Body of pancreas (tissue), 4 donors: ENCODE data around the gene TMTC2. TPM values are rescaled to one million over a fixed set of nuclear protein-coding genes. Genes with fewer than 3 reads are reported as not detected.

ENCODE experiments used
- ATAC-seq: fragments of 150-250 bp; one replicate; pipeline ENCODE4 v1.9.1; 2016
- DNase-seq, 4 donors: peaks; one replicate each; pipeline ENCODE4 v3.0.0-alpha.2; 2019
- H3K27ac ChIP-seq, 4 donors: fragments of 200-600 bp; sonication (generic); 1 replicate in 3 of 4; 2 replicates in 1 of 4; pipeline versions ENCODE4 v1.5.1 to v1.6.1; 2016 to 2019; ENCODE audit warnings: mild to moderate bottlenecking in 1 of 4, mixed read lengths in 1 of 4, moderate library complexity in 1 of 4
- H3K27me3 ChIP-seq, 2 donors: fragments of 200-600 bp; sonication (generic); one replicate each; pipeline ENCODE4 v1.6.0; 2016; ENCODE audit warnings: mild to moderate bottlenecking in 1 of 2
- H3K36me3 ChIP-seq, 2 donors: fragments of 200-600 bp; sonication (generic); replicated peaks in 1 of 2; 2 replicates each; pipeline ENCODE4 v1.5.1; 2016; ENCODE audit warnings: low read depth in 2 of 2; ENCODE audit not compliant: insufficient read depth in 1 of 2
- H3K4me1 ChIP-seq: fragments of 200-600 bp; sonication (generic); one replicate; pipeline ENCODE4 v1.6.0; 2016
- H3K4me3 ChIP-seq, 2 donors: fragments of 200-600 bp; sonication (generic); 1 replicate in 1 of 2; 2 replicates in 1 of 2; pipeline ENCODE4 v1.5.1; 2016 to 2019
- H3K9me3 ChIP-seq, 3 donors: fragments of 200-600 bp; sonication (generic); 1 replicate in 2 of 3; 2 replicates in 1 of 3; pipeline ENCODE4 v1.5.1; 2016
- POLR2A ChIP-seq, 3 donors: fragments of 450-650 bp; IDR thresholded peaks; one replicate each; pipeline ENCODE4 v1.6.1; 2016; ENCODE audit warnings: antibody characterized with exemption in 3 of 3, mild to moderate bottlenecking in 2 of 3
- WGBS, 2 donors: methylation state at CpG; one replicate each; pipeline ENCODE4 v1.1.5; 2017; 5-methylcytosine and 5-hydroxymethylcytosine counted together
- intact Hi-C: fragments of 100-400 bp; cut with DNase I; formaldehyde crosslinking; loops from one replicate; pipeline ENCODE4 v1.15.1; 2023
- total RNA-seq, 2 donors: library from RNA; depleted of rRNA; stranded (reverse); fragments of >200 nt; gene quantifications; one replicate each; pipeline ENCODE4 v1.1.0, GENCODE V29; 2016
- TF ChIP-seq, protein P1 (sequence below), 7 experiments: fragments of 450-650 bp in 4 of 7; fragments of 200-600 bp in 3 of 7; sonication (generic) in 3 of 7; IDR thresholded peaks; one replicate each; pipeline ENCODE4 v1.5.1; 2016 to 2019; ENCODE audit warnings: antibody characterized with exemption in 7 of 7

TMTC2 gene
- total RNA-seq, 2 donors from 2014 or later = 10.4 to 20.1 TPM

DNA sequence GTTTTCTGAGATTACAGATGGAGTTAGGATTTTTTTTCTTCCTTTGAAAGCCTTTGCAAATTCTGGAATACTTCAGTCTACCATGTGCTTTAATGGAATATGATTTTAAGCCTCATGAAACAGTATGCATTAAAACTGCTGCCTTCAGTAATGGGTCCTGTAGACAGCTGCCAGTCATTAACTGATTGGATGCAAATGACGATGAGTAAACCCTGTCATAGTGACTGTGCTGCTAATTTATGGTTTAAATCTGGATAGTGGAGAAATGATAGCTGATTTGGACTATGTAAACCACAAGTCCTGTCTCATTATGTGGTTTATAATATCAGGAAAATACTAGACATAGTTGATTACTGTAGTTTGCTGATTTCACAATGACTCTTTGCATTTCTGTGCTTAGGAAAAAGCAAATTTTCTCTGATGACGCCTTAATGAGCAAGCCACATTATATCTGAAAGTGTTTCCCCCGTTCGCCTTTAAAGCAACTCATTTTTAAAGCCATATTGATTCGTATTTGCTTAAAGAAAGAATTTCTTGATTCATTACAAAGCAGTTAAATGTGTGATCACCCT is 217.6 kb downstream of the TMTC2 start:
- Histone ChIP-seq H3K27ac (no peak overlapping the region), H3K27me3 (no peaks in the 10 kb centered on the region), H3K36me3 (no peaks in the 10 kb centered on the region), H3K4me1 (no peaks in the 10 kb centered on the region), H3K4me3 (no peak overlapping the region), H3K9me3 (no peaks in the 10 kb centered on the region)
- TF ChIP-seq POLR2A (IDR thresholded peaks at IDR 0.05) = no peak
- TF ChIP-seq, protein P1, sequence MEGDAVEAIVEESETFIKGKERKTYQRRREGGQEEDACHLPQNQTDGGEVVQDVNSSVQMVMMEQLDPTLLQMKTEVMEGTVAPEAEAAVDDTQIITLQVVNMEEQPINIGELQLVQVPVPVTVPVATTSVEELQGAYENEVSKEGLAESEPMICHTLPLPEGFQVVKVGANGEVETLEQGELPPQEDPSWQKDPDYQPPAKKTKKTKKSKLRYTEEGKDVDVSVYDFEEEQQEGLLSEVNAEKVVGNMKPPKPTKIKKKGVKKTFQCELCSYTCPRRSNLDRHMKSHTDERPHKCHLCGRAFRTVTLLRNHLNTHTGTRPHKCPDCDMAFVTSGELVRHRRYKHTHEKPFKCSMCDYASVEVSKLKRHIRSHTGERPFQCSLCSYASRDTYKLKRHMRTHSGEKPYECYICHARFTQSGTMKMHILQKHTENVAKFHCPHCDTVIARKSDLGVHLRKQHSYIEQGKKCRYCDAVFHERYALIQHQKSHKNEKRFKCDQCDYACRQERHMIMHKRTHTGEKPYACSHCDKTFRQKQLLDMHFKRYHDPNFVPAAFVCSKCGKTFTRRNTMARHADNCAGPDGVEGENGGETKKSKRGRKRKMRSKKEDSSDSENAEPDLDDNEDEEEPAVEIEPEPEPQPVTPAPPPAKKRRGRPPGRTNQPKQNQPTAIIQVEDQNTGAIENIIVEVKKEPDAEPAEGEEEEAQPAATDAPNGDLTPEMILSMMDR (IDR thresholded peaks at IDR 0.05) = no peak
- DNase-seq = no peak
- WGBS, 2 donors = 86 to 93% methylated on average over 5 of the region's 5 CpGs
- intact Hi-C loops = no loop called here
- no peak for ATAC-seq

DNA sequence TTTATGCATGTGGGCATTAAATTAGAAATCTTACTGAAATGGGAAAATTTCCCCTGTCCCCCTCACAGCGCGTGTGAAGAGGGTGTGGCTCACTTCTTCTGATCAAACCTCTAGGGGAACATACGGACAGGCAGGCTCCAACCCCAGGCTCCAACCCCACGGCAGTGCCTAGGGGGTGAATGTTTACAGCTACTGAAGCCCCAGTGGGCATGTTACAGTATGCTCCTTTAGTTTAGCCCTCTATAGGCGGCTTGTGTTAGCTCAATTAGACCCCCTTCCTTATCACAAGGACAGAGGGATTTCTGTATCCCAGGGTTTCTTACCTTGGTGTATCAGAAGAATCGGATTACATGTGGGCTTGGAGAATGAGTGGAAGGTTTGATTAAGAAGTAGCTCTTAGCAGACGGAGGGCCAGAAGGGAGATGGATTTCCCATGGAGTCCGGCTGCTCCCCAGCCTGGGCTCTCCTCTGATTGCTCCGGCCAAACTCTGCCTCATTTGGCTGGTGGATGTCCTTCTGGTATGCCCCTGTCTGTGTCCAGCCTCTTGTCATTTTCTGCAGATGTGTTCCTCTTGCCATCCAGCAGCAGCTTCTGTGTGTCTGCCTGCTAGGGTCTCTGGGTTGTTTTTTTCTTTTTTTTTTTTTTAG is 223.7 kb downstream of the TMTC2 start:
- Histone ChIP-seq H3K9me3 (no peaks in the 10 kb centered on the region), H3K27ac (no peak overlapping the region), H3K4me3 (no peak overlapping the region), H3K27me3 (no peaks in the 10 kb centered on the region), H3K4me1 (no peaks in the 10 kb centered on the region), H3K36me3 (no peaks in the 10 kb centered on the region)
- DNase-seq (no peak), ATAC-seq (no peak)
- WGBS, 2 donors = 91 to 94% methylated on average over 9 of the region's 9 CpGs
- no peak for TF ChIP-seq POLR2A (IDR thresholded peaks at IDR 0.05)
- TF ChIP-seq, protein P1 (IDR thresholded peaks at IDR 0.05) = no peak
- intact Hi-C loops = no loop called here

DNA sequence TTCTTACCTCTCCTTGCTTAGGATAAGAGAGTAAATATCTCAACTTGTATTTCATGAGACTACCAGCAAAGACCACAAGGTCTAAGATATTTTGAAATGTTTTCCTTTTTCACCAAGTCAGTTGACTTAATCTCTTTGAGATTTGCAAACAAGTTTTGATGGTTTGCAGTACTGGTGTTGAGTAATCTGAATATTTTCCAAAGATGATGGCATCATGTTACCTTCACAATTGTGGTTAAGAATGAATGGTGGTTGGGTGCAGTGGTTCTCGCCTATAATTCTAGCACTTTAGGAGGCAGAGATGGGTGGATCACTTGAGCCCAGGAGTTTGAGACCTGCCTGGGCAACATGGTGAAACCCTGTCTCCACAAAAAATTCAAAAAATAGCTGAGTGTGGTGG is 225.7 kb downstream of the TMTC2 start:
- Histone ChIP-seq H3K36me3 (no peaks in the 10 kb centered on the region), H3K27me3 (no peaks in the 10 kb centered on the region), H3K27ac (no peak overlapping the region), H3K9me3 (no peaks in the 10 kb centered on the region), H3K4me3 (no peak overlapping the region), H3K4me1 (no peaks in the 10 kb centered on the region)
- no peak for ATAC-seq
- TF ChIP-seq POLR2A (IDR thresholded peaks at IDR 0.05) = no peak
- TF ChIP-seq, protein P1 (IDR thresholded peaks at IDR 0.05) = no peak
- intact Hi-C loops = no loop called here
- no peak for DNase-seq
- 83 to 94% methylated on average over 1 of the region's 1 CpG for WGBS, 2 donors

DNA sequence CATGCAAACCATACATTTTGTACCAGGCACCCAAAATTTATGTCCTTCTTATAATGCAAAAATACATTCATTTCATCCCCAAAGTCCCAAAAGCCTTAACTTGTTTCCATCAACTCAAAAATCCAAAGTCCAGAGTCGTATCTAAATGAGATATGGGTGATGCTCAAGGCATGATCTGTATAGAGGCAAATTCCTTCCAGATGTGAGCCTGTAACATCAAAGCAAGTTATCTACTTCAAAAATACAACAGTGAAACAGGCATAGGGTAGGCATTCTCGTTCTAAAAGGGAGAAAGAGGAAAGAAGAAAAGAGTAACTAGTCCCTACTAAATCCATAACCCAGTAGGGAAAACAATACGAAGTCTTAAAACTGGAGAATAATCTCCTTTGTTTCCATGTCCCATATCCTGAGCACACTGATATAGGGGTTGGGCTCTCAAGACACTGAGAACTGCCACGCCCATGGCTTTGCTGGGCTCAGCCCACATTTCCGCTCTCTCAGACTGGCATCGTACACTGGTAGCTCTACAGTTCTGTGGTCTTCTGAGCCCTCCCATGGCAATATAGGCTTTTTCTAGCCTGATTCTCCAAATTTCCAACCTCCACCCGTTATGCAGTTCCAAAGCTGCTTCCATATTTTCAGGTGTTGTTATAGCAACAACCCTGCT is 232.8 kb downstream of the TMTC2 start:
- ATAC-seq = no peak
- no peak for DNase-seq
- Histone ChIP-seq H3K9me3 (no peaks in the 10 kb centered on the region), H3K27ac (no peak overlapping the region), H3K36me3 (no peaks in the 10 kb centered on the region), H3K4me3 (no peak overlapping the region), H3K27me3 (no peaks in the 10 kb centered on the region), H3K4me1 (no peaks in the 10 kb centered on the region)
- 94 to 96% methylated on average over 7 of the region's 7 CpGs for WGBS, 2 donors
- TF ChIP-seq, protein P1 (IDR thresholded peaks at IDR 0.05) = no peak
- TF ChIP-seq POLR2A (IDR thresholded peaks at IDR 0.05) = no peak
- intact Hi-C loops = no loop called here
